HG03571 (cell line): Measurements from ENCODE around the gene BEX2.
"Not testable (repeated sequence)": the region's sequence is repeated elsewhere in the genome, so short reads cannot be mapped to it uniquely, and the experiment has no call there.

Source experiments
- ATAC-seq: cut with Tn5 transposase; IDR thresholded peaks from one replicate; pipeline ENCODE4 v1.9.1; 2021; ENCODE audit not compliant: unreplicated experiment

BEX2 gene

GRCh38 chrX:103310555-103311398 lies at the start of gene BEX2:
TSS of gene BEX2 (minus strand) at chrX:103310990. CDS start at chrX:103309976, 1,014 bp downstream.
- ATAC-seq: peak; percentile 83

GRCh38 chrX:103360092-103360491 lies 49.3 kb upstream of the BEX2 start:
- no peak for ATAC-seq

- ATAC-seq: not testable (repeated sequence)
Measured at GRCh38 chrX:103359605-103360004, 48.8 kb upstream of the BEX2 start.

GRCh38 chrX:103357871-103358270 lies 47.1 kb upstream of the BEX2 start:
- ATAC-seq: no peak

- no peak for ATAC-seq
Measured at GRCh38 chrX:103356858-103357257, 46.1 kb upstream of the BEX2 start.

GRCh38 chrX:103356130-103356798 lies 45.5 kb upstream of the BEX2 start, which contains the start of gene TCEAL9:
TSS of gene TCEAL9 (plus strand) at chrX:103356506. CDS start at chrX:103357685, 1,179 bp downstream.
- no peak for ATAC-seq

GRCh38 chrX:103347682-103348397 lies 37.0 kb upstream of the BEX2 start:
- no peak for ATAC-seq

GRCh38 chrX:103344606-103345005 lies 33.8 kb upstream of the BEX2 start:
- no peak for ATAC-seq

- no peak for ATAC-seq
Measured at GRCh38 chrX:103343105-103343504, 32.3 kb upstream of the BEX2 start.

- ATAC-seq: no peak
Measured at GRCh38 chrX:103338663-103339062, 27.9 kb upstream of the BEX2 start.

- ATAC-seq: no peak
Measured at GRCh38 chrX:103330681-103331288, 20.0 kb upstream of the BEX2 start.

GRCh38 chrX:103329991-103330390 lies 19.2 kb upstream of the BEX2 start, which contains the start of gene TCEAL7:
TSS of gene TCEAL7 (plus strand) at chrX:103330239. CDS start at chrX:103331404, 1,165 bp downstream.
- ATAC-seq: no peak

- ATAC-seq: no peak
Measured at GRCh38 chrX:103311399-103311780, 600 bp upstream of the BEX2 start.

GRCh38 chrX:103309860-103310554 lies 783 bp downstream of the BEX2 start:
- ATAC-seq: no peak

- ATAC-seq: not testable (repeated sequence)
Measured at GRCh38 chrX:103305666-103306065, 5.1 kb downstream of the BEX2 start.

- ATAC-seq: no peak
Measured at GRCh38 chrX:103304705-103305104, 6.1 kb downstream of the BEX2 start.

- no peak for ATAC-seq
Measured at GRCh38 chrX:103293118-103293517, 17.7 kb downstream of the BEX2 start.

- no peak for ATAC-seq
Measured at GRCh38 chrX:103279624-103280023, 31.2 kb downstream of the BEX2 start.

- no peak for ATAC-seq
Measured at GRCh38 chrX:103276581-103277002, 34.2 kb downstream of the BEX2 start, which contains the start of gene TCEAL5. TSS of gene TCEAL5 (minus strand) at chrX:103276750. CDS start at chrX:103274563, 2,187 bp downstream.

- ATAC-seq: no peak
Measured at GRCh38 chrX:103275947-103276567, 34.7 kb downstream of the BEX2 start.
